GM21825 (cell line): ENCODE data around the gene NTSR1.

ENCODE experiments used
- ATAC-seq: cut with Tn5 transposase; IDR thresholded peaks from one replicate; pipeline ENCODE4 v1.9.1; 2021; ENCODE audit warnings: mild to moderate bottlenecking, moderate library complexity; ENCODE audit not compliant: unreplicated experiment

The NTSR1 gene

DNA sequence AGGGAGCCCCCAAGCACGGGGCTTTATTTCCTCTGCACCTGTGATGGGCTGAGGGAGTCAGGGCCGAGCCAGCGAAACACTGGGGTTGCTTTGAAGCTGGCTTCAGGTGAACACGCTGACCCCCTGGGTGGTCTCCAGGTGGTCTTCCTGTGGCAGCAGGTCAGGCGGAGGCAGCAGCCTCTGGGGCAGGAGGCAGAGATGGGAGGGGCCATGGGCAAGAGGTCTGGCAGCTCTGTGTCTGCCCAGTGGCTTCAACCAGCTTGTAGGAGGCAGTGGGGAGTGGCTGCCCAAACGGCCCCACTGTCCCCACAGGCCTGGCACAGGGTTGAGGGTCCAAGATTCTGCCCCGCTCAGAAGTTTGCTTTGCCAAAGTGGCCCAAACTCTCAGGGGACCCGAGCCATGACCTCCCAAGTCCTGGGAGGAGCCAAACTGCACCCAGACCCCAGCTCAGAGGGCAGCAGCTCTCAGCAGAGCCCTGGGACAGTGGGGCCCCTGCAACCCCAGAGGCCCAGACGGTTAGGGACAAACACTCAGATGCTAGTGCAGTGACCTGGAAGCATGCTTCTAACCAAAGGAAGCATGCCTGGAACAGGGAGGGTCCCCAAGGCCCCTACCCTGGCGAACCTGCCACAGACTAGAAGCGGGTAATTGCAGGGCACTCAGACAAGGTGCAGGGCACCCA lies 15.3 kb downstream of the NTSR1 start:
- no peak for ATAC-seq

DNA sequence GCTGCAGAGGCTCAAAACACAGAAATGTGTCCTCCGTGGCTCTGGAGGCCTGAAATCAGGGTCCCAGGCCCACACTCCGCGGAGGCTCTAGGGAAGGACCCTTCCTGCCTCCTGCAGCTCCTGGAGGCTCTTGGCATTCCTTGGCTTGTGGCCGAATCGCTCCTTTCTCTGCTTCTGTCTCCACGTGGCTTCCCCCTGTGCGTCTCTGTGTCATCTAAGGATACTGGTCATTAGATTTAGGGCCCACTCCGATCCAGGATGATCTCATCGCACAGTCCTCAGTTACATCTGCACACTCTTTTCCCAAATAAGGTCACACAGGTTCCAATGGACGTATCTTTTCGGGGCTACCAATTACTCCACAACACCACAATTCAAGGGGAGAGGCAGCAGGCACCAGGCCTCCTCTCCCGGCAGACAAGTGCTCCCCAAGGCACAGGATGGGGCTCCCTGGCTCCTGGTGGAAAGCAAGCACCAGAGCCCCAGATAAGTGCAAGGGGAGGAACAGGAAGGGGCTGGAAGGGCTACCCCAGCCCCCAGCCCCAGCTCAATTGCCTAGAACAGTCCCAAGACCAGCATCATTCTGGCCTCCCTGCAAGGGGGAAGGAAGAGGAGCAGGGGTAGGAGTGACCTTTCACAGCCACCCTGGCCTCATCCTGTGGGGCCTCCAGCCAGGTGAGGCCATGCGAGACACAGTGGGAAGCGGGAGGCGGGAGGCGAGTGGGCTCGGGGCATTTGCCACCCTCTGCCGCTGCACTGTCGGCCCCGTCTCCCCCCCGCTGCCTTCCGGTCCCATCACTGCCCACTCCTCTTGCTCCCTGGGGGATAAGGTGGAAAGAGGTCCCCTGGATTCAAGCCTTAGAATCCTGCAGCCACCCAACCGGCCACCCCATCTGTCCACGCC lies 16.3 kb downstream of the NTSR1 start:
- ATAC-seq: no peak

DNA sequence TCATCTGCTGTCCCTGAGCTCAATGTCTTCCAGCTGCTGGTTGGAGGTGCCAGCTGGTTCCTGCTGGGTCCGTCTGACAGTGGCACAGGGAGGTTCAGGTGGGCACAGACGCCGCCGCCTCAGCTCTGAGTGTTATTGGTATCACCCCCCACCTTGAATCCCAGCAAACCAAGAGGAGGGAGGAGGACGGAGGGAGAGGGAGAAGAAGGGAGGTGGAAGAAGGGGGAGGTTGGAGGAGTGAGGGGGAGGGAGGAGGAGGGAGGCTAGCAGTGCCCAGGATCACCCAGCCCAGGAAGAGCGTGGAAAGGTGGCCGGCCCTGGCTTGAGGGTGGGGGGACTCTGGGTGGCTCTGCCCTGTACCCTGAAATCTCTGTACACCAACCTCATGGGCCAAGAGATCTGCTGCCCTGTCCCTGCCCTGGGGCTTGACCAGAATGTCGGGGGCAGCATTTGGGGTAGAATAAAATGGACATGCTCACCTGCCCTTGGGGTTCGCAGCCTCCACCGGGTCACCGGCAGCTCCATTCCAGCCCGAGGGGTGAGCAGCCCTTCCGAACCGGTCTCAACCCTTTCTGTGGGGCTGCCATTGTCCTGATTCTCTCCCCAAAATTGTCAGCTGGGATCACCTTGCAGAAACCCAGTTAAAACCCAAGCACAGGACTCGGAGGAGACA lies 17.1 kb downstream of the NTSR1 start:
- no peak for ATAC-seq

DNA sequence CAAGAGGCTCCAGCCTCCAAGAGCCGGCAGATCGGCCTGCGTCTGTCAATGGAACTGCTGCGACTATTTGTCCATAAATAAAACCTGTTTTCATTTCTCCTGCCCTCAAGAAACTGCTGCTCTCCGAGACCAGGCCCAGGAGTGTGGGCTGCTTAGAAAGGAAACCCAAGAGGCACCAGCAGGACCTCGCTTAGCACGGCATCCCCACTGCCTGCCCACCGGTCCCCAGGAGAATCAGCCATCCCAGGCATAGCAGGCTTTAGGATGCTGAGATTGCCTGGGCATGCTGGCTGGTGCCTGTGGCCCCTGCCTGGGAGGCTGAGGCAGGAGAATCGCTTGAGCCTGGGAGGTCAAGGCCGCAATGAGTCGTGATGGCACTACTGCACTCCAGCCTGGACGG lies 17.6 kb downstream of the NTSR1 start:
- no peak for ATAC-seq

DNA sequence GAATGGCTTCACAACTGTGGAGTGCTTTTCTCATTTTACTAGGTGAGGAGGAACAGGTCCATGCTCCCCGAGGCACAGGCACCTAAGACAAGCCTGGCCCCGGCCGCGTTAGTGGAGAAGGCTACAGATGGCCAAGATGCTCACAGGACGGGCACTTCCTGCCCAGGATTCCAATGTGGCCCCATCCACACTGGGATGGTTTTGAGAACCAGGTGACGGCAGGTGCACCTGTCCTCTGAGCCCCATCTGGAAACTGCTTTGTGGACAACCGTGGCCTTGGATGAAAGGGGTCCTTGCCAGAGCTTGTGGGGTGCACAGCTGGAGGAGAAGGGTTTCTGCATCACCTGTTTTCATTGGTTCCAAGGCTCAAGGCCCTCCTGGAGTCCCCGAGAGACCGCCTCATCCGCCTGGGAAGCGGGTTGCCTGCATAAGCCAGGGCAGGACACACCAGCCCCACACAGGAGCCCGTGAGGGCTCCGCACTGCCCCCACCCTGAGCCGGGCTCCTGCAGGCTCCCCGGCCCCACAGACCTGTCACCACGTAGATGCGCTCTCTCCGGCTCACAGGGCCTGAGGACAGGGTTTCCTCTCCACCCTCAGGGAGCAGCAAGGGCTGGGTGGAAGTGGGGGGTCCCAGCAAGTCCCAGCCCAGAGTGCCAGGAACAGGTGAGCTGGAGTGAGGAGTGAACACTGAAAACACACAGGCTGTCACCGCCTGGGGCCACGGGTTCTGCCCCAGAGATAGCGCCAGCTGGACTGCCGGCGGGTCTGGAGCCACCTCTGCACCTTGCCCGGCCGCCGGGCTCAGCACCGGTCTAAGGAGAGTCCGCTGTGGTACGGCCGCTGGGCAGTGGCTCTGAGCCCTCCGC lies 18.3 kb downstream of the NTSR1 start:
- ATAC-seq: no peak

DNA sequence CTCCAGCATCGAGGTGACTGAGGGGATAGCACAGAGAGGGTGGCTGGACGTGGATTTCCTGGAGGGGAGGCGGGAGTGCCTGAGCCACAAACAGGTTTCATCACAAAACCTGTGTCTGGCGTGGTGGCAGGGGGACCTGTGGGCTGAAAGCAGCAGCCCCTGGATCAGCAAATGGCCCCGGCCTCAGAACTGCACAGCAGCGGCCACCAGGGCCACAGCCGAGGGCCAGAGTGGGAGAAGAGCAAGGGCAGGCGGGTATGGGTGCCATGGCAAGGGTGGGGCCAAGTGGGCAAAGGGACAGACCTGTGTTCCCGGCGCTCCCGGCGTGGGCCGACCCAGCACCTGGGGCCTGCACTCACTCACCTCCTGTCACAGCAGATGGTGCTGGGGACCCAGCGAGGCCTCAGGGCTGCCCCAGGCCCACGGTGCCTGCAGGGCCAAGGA lies 19.0 kb downstream of the NTSR1 start:
- ATAC-seq: no peak

DNA sequence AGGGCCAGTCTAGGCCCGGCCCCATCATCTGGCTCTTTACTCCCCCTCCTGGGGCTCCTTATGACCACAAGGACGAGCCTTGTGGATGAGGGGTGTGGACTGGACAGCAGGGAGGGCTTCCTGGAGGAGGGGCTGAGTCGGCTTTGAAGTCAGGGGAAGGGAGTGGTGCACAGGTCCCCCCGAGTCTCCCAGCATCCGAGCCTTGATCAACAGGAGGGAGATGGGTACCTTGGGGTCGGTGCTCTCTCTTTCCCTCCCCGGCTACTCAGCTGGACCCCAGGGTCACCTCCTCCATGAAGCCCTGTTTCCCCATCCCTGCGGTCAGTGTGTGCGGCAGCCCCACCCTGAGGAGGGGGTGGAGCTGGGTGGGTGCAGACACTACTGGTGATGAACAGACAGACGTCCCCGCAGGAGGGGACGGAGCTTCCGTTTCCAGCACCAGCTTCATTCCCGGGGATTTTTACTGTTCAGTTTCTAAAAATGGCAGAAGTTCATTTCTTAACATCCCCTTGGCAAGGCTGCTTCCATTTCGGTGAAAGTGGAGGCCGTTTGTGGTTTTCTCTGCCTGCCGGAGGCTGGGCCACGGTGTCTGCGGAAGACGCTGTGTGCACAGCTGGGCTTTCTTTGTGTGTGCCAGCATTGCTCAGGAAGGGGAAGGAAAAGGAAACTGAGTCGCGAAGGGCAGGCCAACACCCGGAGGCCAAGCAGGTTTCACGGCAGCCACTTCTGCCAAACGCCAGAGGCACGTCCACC lies 19.6 kb downstream of the NTSR1 start:
- no peak for ATAC-seq

DNA sequence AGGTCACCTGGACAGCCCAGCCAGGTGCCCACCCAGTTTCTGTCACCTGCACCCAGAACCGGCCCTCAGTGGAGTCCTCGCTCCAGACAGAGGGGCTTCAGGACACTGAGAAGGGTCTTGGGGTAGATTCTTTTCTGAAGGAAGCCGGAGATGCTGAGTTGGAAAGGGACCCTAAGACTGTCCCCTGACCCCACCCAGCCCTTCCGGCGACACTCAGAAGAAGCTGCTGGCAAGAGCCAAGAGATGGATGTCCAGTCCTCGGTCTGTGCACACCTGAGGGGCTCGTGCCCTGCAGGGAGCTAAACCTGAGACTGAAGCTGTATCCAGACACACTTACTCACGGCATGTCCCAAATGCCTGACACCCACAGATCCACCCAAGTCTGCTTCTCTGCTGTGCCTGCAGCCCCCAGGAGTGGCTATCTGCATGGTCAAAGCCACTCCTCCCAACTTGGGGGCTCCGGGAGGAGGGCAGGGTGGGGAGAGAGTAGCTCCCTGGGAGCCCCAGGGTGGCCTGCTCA lies 20.2 kb downstream of the NTSR1 start:
- no peak for ATAC-seq

DNA sequence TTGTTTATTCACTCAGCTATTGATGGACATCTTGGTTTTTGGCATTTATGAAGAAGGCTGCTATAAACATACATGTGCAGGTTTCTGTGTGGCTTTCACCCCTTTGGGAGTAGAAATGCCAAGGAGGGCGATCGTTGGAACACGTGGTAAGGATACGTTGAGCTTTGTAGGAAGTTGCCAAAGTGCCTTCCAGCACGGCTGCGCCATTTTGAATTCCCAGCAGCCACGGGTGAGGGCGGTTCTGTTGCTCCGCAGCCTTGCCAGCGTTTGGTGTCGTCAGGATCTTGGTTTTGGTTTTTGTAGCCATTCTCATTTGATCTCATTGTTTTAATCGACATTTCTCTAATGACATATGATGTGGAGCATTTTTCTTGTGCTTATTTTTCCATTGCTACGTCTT lies 21.8 kb downstream of the NTSR1 start:
- ATAC-seq: no peak

DNA sequence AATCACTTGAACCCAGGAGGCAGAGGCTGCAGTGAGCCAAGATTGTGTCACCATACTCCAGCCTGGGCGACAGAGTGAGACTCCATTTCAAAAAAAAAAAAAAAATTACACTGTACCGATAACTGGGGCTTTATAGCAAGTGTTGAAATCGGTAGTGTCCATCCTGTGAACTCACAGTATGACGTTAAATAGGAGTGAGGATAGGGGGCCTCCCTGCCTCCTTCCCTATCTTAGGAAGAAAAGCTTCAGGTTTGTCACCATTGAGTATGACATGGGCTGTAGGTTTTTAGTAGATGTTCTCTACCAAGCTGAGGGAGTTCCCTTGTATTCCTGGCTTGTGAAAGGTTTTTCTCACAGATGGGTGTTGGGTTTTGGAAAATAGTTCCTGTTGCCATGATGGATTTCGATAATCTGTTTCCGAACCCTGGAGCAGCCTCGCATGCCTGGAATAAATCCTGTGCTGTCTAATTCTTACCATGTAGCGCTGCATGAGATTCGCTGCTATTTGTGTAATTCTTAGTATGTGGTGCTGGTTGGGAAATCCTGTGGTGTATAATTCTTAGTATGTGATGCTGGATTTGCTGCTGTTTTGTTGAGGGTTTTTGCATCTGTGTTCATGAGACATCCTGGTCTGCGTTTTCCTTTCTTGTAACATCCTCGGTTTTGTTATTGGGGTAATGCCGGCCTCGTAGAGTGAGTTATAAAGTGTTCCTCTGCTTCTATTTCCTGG lies 23.6 kb downstream of the NTSR1 start:
- ATAC-seq: no peak

DNA sequence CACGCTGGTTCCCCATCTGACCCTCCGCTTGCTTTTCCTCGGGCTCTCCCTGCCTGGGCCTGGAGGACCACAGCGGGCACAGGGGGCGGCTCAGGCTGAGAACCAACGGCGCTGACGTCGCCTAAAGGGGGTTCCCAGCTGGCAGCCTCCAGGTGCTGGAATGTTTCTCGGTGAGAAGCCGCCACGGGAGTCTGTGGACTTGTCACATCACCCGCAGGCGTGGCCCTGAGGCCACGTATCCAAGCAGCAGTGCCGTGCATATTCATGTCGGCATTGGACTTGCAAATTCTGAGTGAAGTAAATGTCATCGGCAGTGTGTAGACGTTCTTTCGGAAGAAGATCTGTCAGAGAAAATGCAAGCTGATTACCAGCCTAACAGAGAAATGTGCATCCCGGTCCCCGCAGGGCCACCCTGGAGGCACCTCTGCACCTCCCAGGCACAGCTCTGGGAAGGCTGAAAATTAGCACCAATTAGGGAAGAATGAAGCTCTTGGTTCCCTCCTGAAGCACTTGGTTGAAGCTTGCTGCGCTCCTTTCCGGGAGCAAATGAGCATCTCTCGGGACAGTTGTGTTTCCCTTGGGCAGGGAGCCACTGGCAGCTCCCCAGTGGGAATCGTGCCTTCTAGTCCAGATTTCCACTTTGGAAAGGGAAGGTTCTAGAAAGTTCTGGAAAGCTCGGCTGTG lies 24.3 kb downstream of the NTSR1 start:
- ATAC-seq: no peak

DNA sequence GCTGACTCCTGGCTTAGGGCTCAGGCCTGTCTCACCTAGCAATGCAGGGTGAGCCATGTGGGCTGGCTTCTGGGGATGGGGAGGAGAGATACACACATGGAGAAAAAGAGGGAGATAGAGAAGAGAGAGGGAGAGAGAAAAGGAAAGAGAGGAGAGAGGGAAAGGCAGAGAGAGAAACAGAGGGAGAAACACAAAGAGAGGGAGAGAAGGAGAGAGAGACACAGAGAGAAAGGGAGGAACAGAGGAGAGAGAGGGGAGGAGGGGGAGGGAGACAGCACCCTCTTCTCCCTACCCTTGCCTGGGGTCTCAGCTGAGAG lies 24.8 kb downstream of the NTSR1 start:
- ATAC-seq: no peak

DNA sequence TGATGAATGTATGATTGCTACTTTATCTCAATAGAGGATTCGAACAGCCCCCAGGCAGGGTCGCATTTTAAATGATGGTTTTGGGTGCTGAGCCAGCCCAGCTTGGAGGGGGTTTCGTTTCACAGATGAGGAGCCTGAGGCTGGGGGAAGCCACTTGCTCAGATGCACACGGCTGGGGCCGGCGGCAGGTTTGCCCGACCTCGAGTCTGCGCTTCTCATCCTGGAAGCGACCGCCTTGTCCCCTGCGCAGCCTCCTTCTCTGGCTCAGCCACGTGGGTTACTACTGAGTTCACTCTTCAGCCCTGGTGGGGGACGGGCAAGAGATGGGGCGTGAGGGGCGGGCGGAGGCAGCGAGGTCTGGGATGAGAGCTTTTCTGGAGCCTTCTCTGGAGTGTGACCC lies 25.3 kb downstream of the NTSR1 start:
- ATAC-seq: no peak

DNA sequence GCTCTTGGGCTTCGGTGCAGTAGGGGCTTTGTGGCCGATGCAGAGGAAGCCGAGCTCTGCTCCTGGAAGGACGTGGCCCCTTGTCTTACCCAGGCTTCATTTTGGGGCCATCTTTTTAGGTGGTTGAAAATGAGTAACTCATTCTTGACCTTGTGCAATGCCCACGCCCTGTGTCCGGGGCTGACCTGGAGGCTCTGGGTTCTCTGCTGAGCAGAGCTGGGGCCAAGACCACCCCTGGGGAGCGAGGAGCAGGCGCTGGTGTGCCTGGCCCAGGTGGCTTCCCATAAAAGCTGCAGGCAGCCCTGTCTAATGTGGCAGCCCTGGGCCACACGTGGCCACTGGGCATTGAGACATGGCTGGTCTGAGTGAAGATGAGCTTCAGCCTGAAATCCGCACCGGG lies 25.7 kb downstream of the NTSR1 start:
- no peak for ATAC-seq

DNA sequence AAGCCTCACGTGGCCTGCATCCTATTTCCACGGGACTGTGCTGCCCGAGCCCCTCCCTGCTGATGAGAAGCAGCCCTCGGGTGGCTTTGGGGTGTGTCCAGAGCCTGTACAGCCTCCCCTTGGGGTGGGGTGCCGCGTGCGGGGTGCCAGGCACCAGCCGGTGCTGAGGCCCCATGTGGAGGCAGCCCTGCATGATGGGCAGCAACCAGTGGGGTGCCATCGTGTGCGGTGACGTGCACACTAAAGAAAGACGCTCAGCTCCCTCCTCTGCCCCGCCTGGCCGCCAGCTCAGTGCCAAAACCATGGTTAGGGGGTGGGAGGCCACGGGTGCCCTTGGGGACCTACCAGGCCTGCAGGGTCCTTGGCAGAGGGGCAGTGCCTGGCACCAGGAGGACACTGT lies 26.2 kb downstream of the NTSR1 start:
- no peak for ATAC-seq

DNA sequence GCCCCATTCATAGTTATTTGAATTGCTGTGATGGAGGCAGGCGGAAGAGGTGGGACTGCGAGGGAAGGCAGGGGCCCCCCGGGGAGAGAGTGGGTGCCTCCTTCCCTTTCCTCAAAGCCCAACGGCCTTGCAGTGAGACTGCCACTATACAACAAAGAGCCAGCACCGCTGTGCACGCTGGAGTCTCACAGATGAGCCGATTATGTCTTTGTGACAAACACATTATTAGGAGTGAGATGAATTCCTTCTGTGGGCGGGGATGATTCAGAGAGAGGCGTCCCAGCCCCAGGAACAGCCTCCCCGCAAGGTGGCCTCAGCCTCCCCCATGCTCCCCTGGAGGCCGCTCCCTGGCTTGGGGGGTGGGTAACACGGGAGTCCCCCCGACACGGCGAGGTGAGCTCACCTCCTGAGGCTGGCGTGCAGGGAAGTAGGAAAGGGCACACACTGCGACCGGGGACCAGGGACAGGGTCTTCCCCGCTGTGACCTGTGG lies 26.7 kb downstream of the NTSR1 start:
- no peak for ATAC-seq

DNA sequence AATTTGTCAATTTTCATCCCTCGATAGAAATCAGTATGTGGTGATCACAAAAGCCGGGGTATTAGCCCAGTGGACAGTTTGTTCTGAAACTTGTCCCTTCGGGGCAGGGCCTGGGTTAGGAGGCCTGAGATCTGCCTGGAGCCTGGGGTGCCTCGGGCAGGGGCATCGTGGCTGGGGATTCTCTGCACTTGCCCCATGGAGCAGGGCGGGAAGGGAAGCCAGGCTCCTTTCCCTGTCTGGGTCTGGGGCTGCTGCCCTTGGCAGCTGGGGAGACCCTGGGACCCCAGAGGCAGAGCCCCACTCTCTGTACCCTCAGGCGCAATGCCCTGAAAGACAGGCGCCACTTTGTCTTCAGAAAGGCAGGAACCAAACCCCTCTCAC lies 27.4 kb downstream of the NTSR1 start:
- ATAC-seq: no peak

DNA sequence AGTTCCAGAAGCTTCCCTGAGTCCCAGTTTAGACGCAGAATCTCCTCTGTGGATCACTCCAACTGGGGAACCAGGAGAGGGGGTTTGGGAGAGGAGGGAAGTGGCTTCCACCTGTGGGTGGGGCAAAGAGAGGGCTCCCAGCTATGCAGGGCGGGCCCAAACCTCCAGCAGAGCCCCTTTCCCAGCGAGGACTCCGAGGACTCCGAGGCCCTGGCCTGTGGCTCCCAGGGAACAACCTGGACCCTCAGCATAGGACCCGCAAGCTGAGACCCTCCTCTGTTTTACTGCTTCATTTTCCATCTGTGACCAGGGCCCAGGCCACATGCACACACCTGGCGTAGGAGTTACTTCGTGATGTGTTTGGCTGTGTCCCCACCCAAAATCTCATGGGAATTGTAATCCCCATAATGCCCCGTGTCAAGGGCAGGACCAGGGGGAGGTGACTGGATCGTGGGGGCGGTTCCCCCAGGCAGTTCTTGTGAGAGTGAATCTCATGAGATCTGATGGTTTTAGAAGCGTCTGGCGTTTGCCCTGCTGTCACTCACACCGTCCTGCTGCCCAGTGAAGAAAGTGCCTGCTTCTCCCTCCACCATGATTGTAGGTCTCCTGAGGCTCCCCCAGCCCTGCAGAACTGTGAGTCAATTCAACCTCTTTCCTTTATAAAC lies 27.9 kb downstream of the NTSR1 start:
- ATAC-seq: no peak
